Neural cell (in vitro differentiated cells): ENCODE results near the gene L3MBTL2.

Experiments used
- CTCF ChIP-seq: fragments of 450-650 bp; IDR thresholded peaks from 2 replicates; pipeline ENCODE4 v1.5.1; 2014; ENCODE audit warnings: antibody characterized with exemption, mild to moderate bottlenecking, moderate library complexity; ENCODE audit not compliant: poor library complexity, severe bottlenecking
- EP300 ChIP-seq: fragments of 450-650 bp; conservative IDR thresholded peaks from 2 replicates; pipeline ENCODE4 v1.6.1; 2014; ENCODE audit warnings: antibody characterized with exemption, mild to moderate bottlenecking, moderate library complexity; ENCODE audit not compliant: poor library complexity, severe bottlenecking
- EZH2 ChIP-seq: fragments of 200-600, 300-800 bp; shearing (Covaris generic), sonication (generic); IDR thresholded peaks from 2 replicates; pipeline ENCODE4 v1.6.1; 2014; ENCODE audit warnings: antibody characterized with exemption, low read length, borderline replicate concordance, mild to moderate bottlenecking; ENCODE audit not compliant: insufficient read depth, poor library complexity, severe bottlenecking
- POLR2AphosphoS5 ChIP-seq: IDR thresholded peaks from 2 replicates; pipeline ENCODE4 v1.6.1; 2012
- RAD21 ChIP-seq: fragments of 450-650 bp; conservative IDR thresholded peaks from 2 replicates; pipeline ENCODE4 v1.6.1; 2014; ENCODE audit warnings: antibody characterized with exemption, mild to moderate bottlenecking, moderate library complexity
- SMC3 ChIP-seq: fragments of 450-650 bp; conservative IDR thresholded peaks from 2 replicates; pipeline ENCODE4 v1.6.1; 2014; ENCODE audit warnings: antibody characterized with exemption, mild to moderate bottlenecking, moderate library complexity; ENCODE audit not compliant: poor library complexity
- TAF1 ChIP-seq: IDR thresholded peaks from 2 replicates; pipeline ENCODE4 v1.6.1; 2012; ENCODE audit warnings: low read depth
- TF ChIP-seq, protein P1 (sequence below): IDR thresholded peaks from 2 replicates; pipeline ENCODE4 v1.6.1; 2012; ENCODE audit warnings: borderline replicate concordance

- TF ChIP-seq CTCF (no peak), EZH2 (no peak), EP300 (no peak), RAD21 (no peak), SMC3 (no peak), TAF1 (no peak), POLR2AphosphoS5 (no peak)
- TF ChIP-seq, protein P1, sequence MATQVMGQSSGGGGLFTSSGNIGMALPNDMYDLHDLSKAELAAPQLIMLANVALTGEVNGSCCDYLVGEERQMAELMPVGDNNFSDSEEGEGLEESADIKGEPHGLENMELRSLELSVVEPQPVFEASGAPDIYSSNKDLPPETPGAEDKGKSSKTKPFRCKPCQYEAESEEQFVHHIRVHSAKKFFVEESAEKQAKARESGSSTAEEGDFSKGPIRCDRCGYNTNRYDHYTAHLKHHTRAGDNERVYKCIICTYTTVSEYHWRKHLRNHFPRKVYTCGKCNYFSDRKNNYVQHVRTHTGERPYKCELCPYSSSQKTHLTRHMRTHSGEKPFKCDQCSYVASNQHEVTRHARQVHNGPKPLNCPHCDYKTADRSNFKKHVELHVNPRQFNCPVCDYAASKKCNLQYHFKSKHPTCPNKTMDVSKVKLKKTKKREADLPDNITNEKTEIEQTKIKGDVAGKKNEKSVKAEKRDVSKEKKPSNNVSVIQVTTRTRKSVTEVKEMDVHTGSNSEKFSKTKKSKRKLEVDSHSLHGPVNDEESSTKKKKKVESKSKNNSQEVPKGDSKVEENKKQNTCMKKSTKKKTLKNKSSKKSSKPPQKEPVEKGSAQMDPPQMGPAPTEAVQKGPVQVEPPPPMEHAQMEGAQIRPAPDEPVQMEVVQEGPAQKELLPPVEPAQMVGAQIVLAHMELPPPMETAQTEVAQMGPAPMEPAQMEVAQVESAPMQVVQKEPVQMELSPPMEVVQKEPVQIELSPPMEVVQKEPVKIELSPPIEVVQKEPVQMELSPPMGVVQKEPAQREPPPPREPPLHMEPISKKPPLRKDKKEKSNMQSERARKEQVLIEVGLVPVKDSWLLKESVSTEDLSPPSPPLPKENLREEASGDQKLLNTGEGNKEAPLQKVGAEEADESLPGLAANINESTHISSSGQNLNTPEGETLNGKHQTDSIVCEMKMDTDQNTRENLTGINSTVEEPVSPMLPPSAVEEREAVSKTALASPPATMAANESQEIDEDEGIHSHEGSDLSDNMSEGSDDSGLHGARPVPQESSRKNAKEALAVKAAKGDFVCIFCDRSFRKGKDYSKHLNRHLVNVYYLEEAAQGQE, result no peak
Observed at GRCh38 chr22:41180926-41181325, 24.2 kb upstream of the L3MBTL2 start.
